HUES48 (cell line): Measurements from ENCODE around the gene CSH1.

ENCODE experiments used
- H3K27ac ChIP-seq: one replicate; pipeline ENCODE4 v1.7.0; 2013; ENCODE audit warnings: low read depth, low read length, inconsistent platforms
- H3K27me3 ChIP-seq: 2 replicates; pipeline ENCODE4 v1.6.1; 2013; ENCODE audit warnings: mild to moderate bottlenecking, low read length; ENCODE audit not compliant: control insufficient read depth, insufficient read depth
- H3K36me3 ChIP-seq: 2 replicates; pipeline ENCODE4 v1.6.1; 2013; ENCODE audit warnings: low read length; ENCODE audit not compliant: control insufficient read depth, insufficient read depth
- H3K4me1 ChIP-seq: 2 replicates; pipeline ENCODE4 v1.6.1; 2013; ENCODE audit warnings: mild to moderate bottlenecking, low read length; ENCODE audit not compliant: control insufficient read depth, insufficient read depth
- H3K4me3 ChIP-seq: 2 replicates; pipeline ENCODE4 v1.5.1; 2013; ENCODE audit warnings: mild to moderate bottlenecking, low read depth, low read length
- H3K9ac ChIP-seq: 2 replicates; pipeline ENCODE4 v1.6.1; 2013; ENCODE audit warnings: mild to moderate bottlenecking, low read depth, low read length, moderate library complexity
- H3K9me3 ChIP-seq: 2 replicates; pipeline ENCODE4 v1.6.1; 2013; ENCODE audit warnings: low read length; ENCODE audit not compliant: control insufficient read depth, insufficient read depth

CSH1 gene

GRCh38 chr17:63855185-63855584 is 41.2 kb downstream of the CSH1 start:
- no peaks in the 10 kb centered on the region for H3K36me3 ChIP-seq
- H3K9me3 ChIP-seq = no peaks in the 10 kb centered on the region
- no peak overlapping the region for H3K9ac ChIP-seq
- no peaks in the 10 kb centered on the region for H3K27me3 ChIP-seq
- no peak overlapping the region for H3K4me3 ChIP-seq
- H3K4me1 ChIP-seq = no peaks in the 10 kb centered on the region
- H3K27ac ChIP-seq = no peak overlapping the region

- no peaks in the 10 kb centered on the region for H3K9me3 ChIP-seq
- no peak overlapping the region for H3K4me3 ChIP-seq
- no peaks in the 10 kb centered on the region for H3K36me3 ChIP-seq
- H3K27ac ChIP-seq = no peak overlapping the region
- H3K9ac ChIP-seq = no peak overlapping the region
- H3K4me1 ChIP-seq = no peaks in the 10 kb centered on the region
- peaks cover 3% of the 10 kb centered on the region; the same call in 1 of the 2 replicates for H3K27me3 ChIP-seq
These were observed 41.7 kb downstream of the CSH1 start for GRCh38 chr17:63854709-63855108.

GRCh38 chr17:63853260-63853659 is 43.1 kb downstream of the CSH1 start:
- Histone ChIP-seq H3K9me3 (no peaks in the 10 kb centered on the region), H3K9ac (no peak overlapping the region), H3K4me1 (no peaks in the 10 kb centered on the region), H3K27ac (no peak overlapping the region), H3K4me3 (no peak overlapping the region), H3K36me3 (no peaks in the 10 kb centered on the region), H3K27me3 (peaks cover 12% of the 10 kb centered on the region)

- no peaks in the 10 kb centered on the region for H3K4me1 ChIP-seq
- no peak overlapping the region for H3K9ac ChIP-seq
- no peaks in the 10 kb centered on the region for H3K36me3 ChIP-seq
- no peaks in the 10 kb centered on the region for H3K9me3 ChIP-seq
- no peak overlapping the region for H3K27ac ChIP-seq
- H3K27me3 ChIP-seq = peaks cover 31% of the 10 kb centered on the region
- H3K4me3 ChIP-seq = no peak overlapping the region
These were observed 46.0 kb downstream of the CSH1 start for GRCh38 chr17:63850401-63850800.

- Histone ChIP-seq H3K9ac (peak overlapping the region; percentile 85), H3K4me3 (peak overlapping the region; percentile 40), H3K9me3 (no peaks in the 10 kb centered on the region), H3K27ac (no peak overlapping the region), H3K27me3 (peaks cover 31% of the 10 kb centered on the region), H3K36me3 (no peaks in the 10 kb centered on the region), H3K4me1 (no peaks in the 10 kb centered on the region)
These were observed 47.3 kb downstream of the CSH1 start for GRCh38 chr17:63848834-63849689.

GRCh38 chr17:63847525-63848249 is 48.7 kb downstream of the CSH1 start:
- Histone ChIP-seq H3K9me3 (no peaks in the 10 kb centered on the region), H3K27me3 (peaks cover 31% of the 10 kb centered on the region), H3K4me1 (no peaks in the 10 kb centered on the region), H3K27ac (no peak overlapping the region), H3K36me3 (no peaks in the 10 kb centered on the region), H3K9ac (no peak overlapping the region), H3K4me3 (no peak overlapping the region)

- Histone ChIP-seq H3K36me3 (no peaks in the 10 kb centered on the region), H3K9me3 (no peaks in the 10 kb centered on the region), H3K27me3 (peaks cover 31% of the 10 kb centered on the region), H3K27ac (no peak overlapping the region), H3K9ac (no peak overlapping the region), H3K4me3 (no peak overlapping the region), H3K4me1 (peaks cover 14% of the 10 kb centered on the region)
These were observed 50.9 kb downstream of the CSH1 start for GRCh38 chr17:63845509-63845908.
